Ishikawa (cell line): ENCODE data around the gene NUBP1.

Source experiments
- CEBPB ChIP-seq: IDR thresholded peaks from 2 replicates; pipeline ENCODE4 v1.6.1; 2012
- CREB1 ChIP-seq: IDR thresholded peaks from 2 replicates; pipeline ENCODE4 v1.6.1; 2012; ENCODE audit warnings: low read depth
- EGR1 ChIP-seq: IDR thresholded peaks from 2 replicates; pipeline ENCODE4 v1.6.1; 2012
- EP300 ChIP-seq: IDR thresholded peaks from 2 replicates; pipeline ENCODE4 v1.6.1; 2012; ENCODE audit warnings: borderline replicate concordance
- FOXM1 ChIP-seq: IDR thresholded peaks from 2 replicates; pipeline ENCODE4 v1.6.1; 2012; ENCODE audit warnings: low read depth, borderline replicate concordance
- NFIC ChIP-seq: IDR thresholded peaks from 2 replicates; pipeline ENCODE4 v1.6.1; 2012
- RAD21 ChIP-seq: IDR thresholded peaks from 2 replicates; pipeline ENCODE4 v1.6.1; 2012; ENCODE audit warnings: low read depth
- TAF1 ChIP-seq: IDR thresholded peaks from 2 replicates; pipeline ENCODE4 v1.6.1; 2012; ENCODE audit warnings: low read depth, mild to moderate bottlenecking
- TCF12 ChIP-seq: IDR thresholded peaks from 2 replicates; pipeline ENCODE4 v1.6.1; 2012; ENCODE audit warnings: low read depth
- TEAD4 ChIP-seq: IDR thresholded peaks from 2 replicates; pipeline ENCODE4 v1.6.1; 2012
- USF1 ChIP-seq: IDR thresholded peaks from 2 replicates; pipeline ENCODE4 v1.6.1; 2012
- YY1 ChIP-seq: IDR thresholded peaks from 2 replicates; pipeline ENCODE4 v1.6.1; 2012; ENCODE audit warnings: low read depth
- ZBTB7A ChIP-seq: IDR thresholded peaks from 2 replicates; pipeline ENCODE4 v1.6.1; 2012; ENCODE audit warnings: low read depth
- TF ChIP-seq, protein P1 (sequence below): IDR thresholded peaks from 2 replicates; pipeline ENCODE4 v1.6.1; 2012; ENCODE audit warnings: low read depth, mild to moderate bottlenecking
- TF ChIP-seq, protein P2 (sequence below): IDR thresholded peaks from 2 replicates; pipeline ENCODE4 v1.6.1; 2012

The NUBP1 gene

GRCh38 chr16:10741844-10742243, 1.8 kb upstream of the NUBP1 start:
- TF ChIP-seq EGR1 (no peak), RAD21 (no peak), TCF12 (no peak), TEAD4 (no peak), FOXM1 (no peak), TAF1 (no peak), CREB1 (no peak), ZBTB7A (no peak)
- TF ChIP-seq, protein P1, sequence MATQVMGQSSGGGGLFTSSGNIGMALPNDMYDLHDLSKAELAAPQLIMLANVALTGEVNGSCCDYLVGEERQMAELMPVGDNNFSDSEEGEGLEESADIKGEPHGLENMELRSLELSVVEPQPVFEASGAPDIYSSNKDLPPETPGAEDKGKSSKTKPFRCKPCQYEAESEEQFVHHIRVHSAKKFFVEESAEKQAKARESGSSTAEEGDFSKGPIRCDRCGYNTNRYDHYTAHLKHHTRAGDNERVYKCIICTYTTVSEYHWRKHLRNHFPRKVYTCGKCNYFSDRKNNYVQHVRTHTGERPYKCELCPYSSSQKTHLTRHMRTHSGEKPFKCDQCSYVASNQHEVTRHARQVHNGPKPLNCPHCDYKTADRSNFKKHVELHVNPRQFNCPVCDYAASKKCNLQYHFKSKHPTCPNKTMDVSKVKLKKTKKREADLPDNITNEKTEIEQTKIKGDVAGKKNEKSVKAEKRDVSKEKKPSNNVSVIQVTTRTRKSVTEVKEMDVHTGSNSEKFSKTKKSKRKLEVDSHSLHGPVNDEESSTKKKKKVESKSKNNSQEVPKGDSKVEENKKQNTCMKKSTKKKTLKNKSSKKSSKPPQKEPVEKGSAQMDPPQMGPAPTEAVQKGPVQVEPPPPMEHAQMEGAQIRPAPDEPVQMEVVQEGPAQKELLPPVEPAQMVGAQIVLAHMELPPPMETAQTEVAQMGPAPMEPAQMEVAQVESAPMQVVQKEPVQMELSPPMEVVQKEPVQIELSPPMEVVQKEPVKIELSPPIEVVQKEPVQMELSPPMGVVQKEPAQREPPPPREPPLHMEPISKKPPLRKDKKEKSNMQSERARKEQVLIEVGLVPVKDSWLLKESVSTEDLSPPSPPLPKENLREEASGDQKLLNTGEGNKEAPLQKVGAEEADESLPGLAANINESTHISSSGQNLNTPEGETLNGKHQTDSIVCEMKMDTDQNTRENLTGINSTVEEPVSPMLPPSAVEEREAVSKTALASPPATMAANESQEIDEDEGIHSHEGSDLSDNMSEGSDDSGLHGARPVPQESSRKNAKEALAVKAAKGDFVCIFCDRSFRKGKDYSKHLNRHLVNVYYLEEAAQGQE, result no peak

GRCh38 chr16:10743227-10743609, 424 bp upstream of the NUBP1 start:
- TF ChIP-seq NFIC, result no peak
- no peak for TF ChIP-seq TCF12
- TF ChIP-seq USF1, result no peak
- no peak for TF ChIP-seq EP300
- TF ChIP-seq TEAD4, result no peak
- TF ChIP-seq, protein P2, sequence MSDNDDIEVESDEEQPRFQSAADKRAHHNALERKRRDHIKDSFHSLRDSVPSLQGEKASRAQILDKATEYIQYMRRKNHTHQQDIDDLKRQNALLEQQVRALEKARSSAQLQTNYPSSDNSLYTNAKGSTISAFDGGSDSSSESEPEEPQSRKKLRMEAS, result no peak
- no peak for TF ChIP-seq FOXM1
- no peak for TF ChIP-seq CREB1
- TF ChIP-seq TAF1, result no peak
- no peak for TF ChIP-seq ZBTB7A
- no peak for TF ChIP-seq EGR1
- TF ChIP-seq YY1, result no peak
- TF ChIP-seq, protein P1, result no peak
- no peak for TF ChIP-seq RAD21
- no peak for TF ChIP-seq CEBPB

- 0 out of 2 replicates have a peak, but pooled peaks have one; percentile 7 for TF ChIP-seq USF1
- TF ChIP-seq, protein P2, result no peak
Observed at GRCh38 chr16:10744370-10745030, 858 bp downstream of the NUBP1 start.

GRCh38 chr16:10745841-10746240, 2.2 kb downstream of the NUBP1 start:
- TF ChIP-seq, protein P1, result no peak

DNA sequence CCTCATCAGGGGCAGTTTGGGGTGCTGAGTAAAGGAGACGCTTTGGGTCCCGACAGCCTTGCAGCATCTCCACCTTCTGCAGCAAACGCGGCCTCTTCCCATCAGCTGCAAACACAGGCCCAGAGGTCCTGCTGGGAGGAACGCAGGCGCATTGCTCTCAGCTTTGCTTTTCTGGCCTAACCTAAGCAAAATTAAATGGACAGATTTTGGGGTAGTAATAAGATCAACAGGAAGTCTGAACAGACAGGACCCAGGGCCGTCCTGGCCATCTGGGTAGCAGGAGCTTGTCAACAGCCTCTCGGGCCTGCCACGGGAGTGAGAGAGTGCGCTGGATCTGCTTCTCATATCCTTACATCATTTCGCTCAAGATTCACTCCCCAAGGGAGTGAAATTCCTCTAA, 7.2 kb downstream of the NUBP1 start:
- TF ChIP-seq TEAD4 (no peak), TCF12 (no peak), TAF1 (no peak), ZBTB7A (no peak), CREB1 (no peak), EP300 (no peak)
